Fibroblast of mammary gland (primary cell): ENCODE measurements around the gene KIF3B.

Experiments
- DNase-seq: peaks from one replicate; pipeline ENCODE4 v3.0.0-alpha.2; 2010; ENCODE audit warnings: low read depth
- H3K4me3 ChIP-seq: 2 replicates; pipeline ENCODE4 v1.5.1; 2011; ENCODE audit warnings: low read depth, mild to moderate bottlenecking, low read length, moderate library complexity; ENCODE audit not compliant: control insufficient read depth
- CTCF ChIP-seq: conservative IDR thresholded peaks from 2 replicates; pipeline ENCODE4 v1.5.1; 2011; ENCODE audit warnings: low read depth, low read length, inconsistent platforms; ENCODE audit not compliant: control insufficient read depth, insufficient read depth

Gene KIF3B

GRCh38 chr20:32232326-32232886, 45.0 kb upstream of the KIF3B start:
- no peak for DNase-seq
- no peak overlapping the region for H3K4me3 ChIP-seq
- no peak for TF ChIP-seq CTCF

- H3K4me3 ChIP-seq: no peak overlapping the region
- TF ChIP-seq CTCF: no peak
- DNase-seq: no peak
These were observed 44.2 kb upstream of the KIF3B start for GRCh38 chr20:32233286-32233685.

GRCh38 chr20:32234135-32234808, 43.2 kb upstream of the KIF3B start:
- TF ChIP-seq CTCF: no peak
- no peak for DNase-seq
- no peak overlapping the region for H3K4me3 ChIP-seq

- H3K4me3 ChIP-seq: no peak overlapping the region
- no peak for TF ChIP-seq CTCF
- no peak for DNase-seq
These were observed 42.0 kb upstream of the KIF3B start for GRCh38 chr20:32235331-32236047.

- no peak for DNase-seq
- no peak for TF ChIP-seq CTCF
- no peak overlapping the region for H3K4me3 ChIP-seq
These were observed 41.4 kb upstream of the KIF3B start for GRCh38 chr20:32236048-32236533.

GRCh38 chr20:32236819-32237218, 40.6 kb upstream of the KIF3B start:
- no peak for TF ChIP-seq CTCF
- H3K4me3 ChIP-seq: no peak overlapping the region
- no peak for DNase-seq
